IPS-18a (cell line): ENCODE results near the gene LHX8.
"Not testable (repeated sequence)": the region's sequence is repeated elsewhere in the genome, so short reads cannot be mapped to it uniquely, and the experiment has no call there.

Experiments
- H3K27ac ChIP-seq: one replicate; pipeline ENCODE4 v1.5.1; 2013; ENCODE audit warnings: low read length
- H3K27me3 ChIP-seq: one replicate; pipeline ENCODE4 v1.6.1; 2013; ENCODE audit warnings: mild to moderate bottlenecking, low read length; ENCODE audit not compliant: control insufficient read depth, insufficient read depth
- H3K36me3 ChIP-seq: one replicate; pipeline ENCODE4 v1.6.1; 2013; ENCODE audit warnings: low read depth, low read length; ENCODE audit not compliant: control insufficient read depth
- H3K4me1 ChIP-seq: one replicate; pipeline ENCODE4 v1.6.1; 2013; ENCODE audit warnings: low read depth, low read length; ENCODE audit not compliant: control insufficient read depth
- H3K4me3 ChIP-seq: one replicate; pipeline ENCODE4 v1.5.1; 2013; ENCODE audit warnings: low read length
- H3K9ac ChIP-seq: one replicate; pipeline ENCODE4 v1.6.1; 2013; ENCODE audit warnings: mild to moderate bottlenecking, low read length, moderate library complexity
- H3K9me3 ChIP-seq: one replicate; pipeline ENCODE4 v1.6.1; 2013; ENCODE audit warnings: low read depth, low read length; ENCODE audit not compliant: control insufficient read depth

The LHX8 gene

GRCh38 chr1:75133750-75134646, at the start of gene LHX8:
TSS of gene LHX8 (plus strand) at chr1:75134388. CDS start at chr1:75136615, 2,227 bp downstream.
- H3K9ac ChIP-seq = peak within 1 kb of the TSS; percentile 42
- peaks cover 55% of the 10 kb centered on the region for H3K4me1 ChIP-seq

GRCh38 chr1:75085931-75086330, 48.3 kb upstream of the LHX8 start:
- peaks cover 8% of the 10 kb centered on the region for H3K27me3 ChIP-seq
- peaks cover 28% of the 10 kb centered on the region for H3K4me1 ChIP-seq
- H3K36me3 ChIP-seq = no peaks in the 10 kb centered on the region
- H3K9ac ChIP-seq = no peak overlapping the region
- no peaks in the 10 kb centered on the region for H3K9me3 ChIP-seq
- no peak overlapping the region for H3K4me3 ChIP-seq
- H3K27ac ChIP-seq = no peak overlapping the region

More at GRCh38 chr1:75133750-75134646, at the start of gene LHX8:
- Histone ChIP-seq H3K9me3 (no peaks in the 10 kb centered on the region), H3K4me3 (peak within 1 kb of the TSS; percentile 81), H3K27me3 (peaks cover 100% of the 10 kb centered on the region), H3K27ac (no peak within 1 kb of the TSS), H3K36me3 (no peaks in the 10 kb centered on the region)

- Histone ChIP-seq H3K4me1 (peaks cover 31% of the 10 kb centered on the region), H3K36me3 (no peaks in the 10 kb centered on the region), H3K9me3 (no peaks in the 10 kb centered on the region), H3K27ac (no peak overlapping the region), H3K9ac (no peak overlapping the region), H3K27me3 (peaks cover 5% of the 10 kb centered on the region), H3K4me3 (no peak overlapping the region)
Observed at GRCh38 chr1:75087278-75087677, 46.9 kb upstream of the LHX8 start.

- no peaks in the 10 kb centered on the region for H3K9me3 ChIP-seq
- H3K27me3 ChIP-seq = no peaks in the 10 kb centered on the region
- H3K36me3 ChIP-seq = no peaks in the 10 kb centered on the region
- no peak overlapping the region for H3K9ac ChIP-seq
- peaks cover 11% of the 10 kb centered on the region for H3K4me1 ChIP-seq
- no peak overlapping the region for H3K27ac ChIP-seq
- no peak overlapping the region for H3K4me3 ChIP-seq
Observed at GRCh38 chr1:75092141-75092540, 42.0 kb upstream of the LHX8 start.

GRCh38 chr1:75097654-75098053, 36.5 kb upstream of the LHX8 start:
- Histone ChIP-seq H3K27ac (no peak overlapping the region), H3K36me3 (no peaks in the 10 kb centered on the region), H3K9ac (no peak overlapping the region), H3K27me3 (no peaks in the 10 kb centered on the region), H3K4me3 (no peak overlapping the region), H3K4me1 (peaks cover 9% of the 10 kb centered on the region), H3K9me3 (no peaks in the 10 kb centered on the region)

GRCh38 chr1:75099581-75099980, 34.6 kb upstream of the LHX8 start:
- Histone ChIP-seq H3K4me1 (peaks cover 9% of the 10 kb centered on the region), H3K36me3 (no peaks in the 10 kb centered on the region), H3K9me3 (no peaks in the 10 kb centered on the region), H3K27ac (no peak overlapping the region), H3K9ac (no peak overlapping the region), H3K4me3 (no peak overlapping the region), H3K27me3 (no peaks in the 10 kb centered on the region)

- H3K36me3 ChIP-seq = no peaks in the 10 kb centered on the region
- H3K4me3 ChIP-seq = no peak overlapping the region
- H3K9ac ChIP-seq = no peak overlapping the region
- H3K27me3 ChIP-seq = no peaks in the 10 kb centered on the region
- no peak overlapping the region for H3K27ac ChIP-seq
- peaks cover 9% of the 10 kb centered on the region for H3K4me1 ChIP-seq
- no peaks in the 10 kb centered on the region for H3K9me3 ChIP-seq
Observed at GRCh38 chr1:75100481-75101092, 33.6 kb upstream of the LHX8 start.

GRCh38 chr1:75112362-75112951, 21.7 kb upstream of the LHX8 start:
- not testable (repeated sequence) for H3K9ac ChIP-seq, H3K27me3 ChIP-seq, H3K4me3 ChIP-seq, H3K36me3 ChIP-seq, H3K4me1 ChIP-seq, H3K9me3 ChIP-seq, H3K27ac ChIP-seq

GRCh38 chr1:75115654-75116053, 18.5 kb upstream of the LHX8 start:
- Histone ChIP-seq H3K9ac (no peak overlapping the region), H3K36me3 (no peaks in the 10 kb centered on the region), H3K27ac (no peak overlapping the region), H3K27me3 (no peaks in the 10 kb centered on the region), H3K9me3 (no peaks in the 10 kb centered on the region), H3K4me1 (peaks cover 7% of the 10 kb centered on the region), H3K4me3 (no peak overlapping the region)

GRCh38 chr1:75123756-75124155, 10.4 kb upstream of the LHX8 start:
- Histone ChIP-seq H3K9ac (no peak overlapping the region), H3K4me1 (no peaks in the 10 kb centered on the region), H3K27me3 (peaks cover 27% of the 10 kb centered on the region), H3K9me3 (no peaks in the 10 kb centered on the region), H3K4me3 (no peak overlapping the region), H3K36me3 (no peaks in the 10 kb centered on the region), H3K27ac (no peak overlapping the region)

- H3K36me3 ChIP-seq = no peaks in the 10 kb centered on the region
- H3K4me3 ChIP-seq = no peak overlapping the region
- no peak overlapping the region for H3K9ac ChIP-seq
- H3K27ac ChIP-seq = no peak overlapping the region
- no peaks in the 10 kb centered on the region for H3K9me3 ChIP-seq
- peaks cover 35% of the 10 kb centered on the region for H3K27me3 ChIP-seq
- H3K4me1 ChIP-seq = peaks cover 3% of the 10 kb centered on the region
Observed at GRCh38 chr1:75124510-75124909, 9.7 kb upstream of the LHX8 start.
